Right atrium auricular region (tissue), 2 donors: ENCODE results near the gene SF3A1. TPM values are rescaled to one million over a fixed set of nuclear protein-coding genes. Genes with fewer than 3 reads are reported as not detected.
"Not testable (repeated sequence)": the region's sequence is repeated elsewhere in the genome, so short reads cannot be mapped to it uniquely, and the experiment has no call there.

Experiments
- DNase-seq: peaks from one replicate; pipeline ENCODE4 v3.0.0-alpha.2; 2019; ENCODE audit warnings: low spot score
- H3K27ac ChIP-seq, 2 donors: fragments of 200-600 bp; sonication (generic); 1 replicate in 1 of 2; 2 replicates in 1 of 2; pipeline ENCODE4 v1.5.1; 2016 to 2019
- H3K27me3 ChIP-seq, 2 donors: fragments of 200-600 bp; sonication (generic); one replicate each; pipeline versions ENCODE4 v1.5.1 to v1.6.0; 2017 to 2019
- H3K36me3 ChIP-seq: fragments of 200-600 bp; sonication (generic); one replicate; pipeline ENCODE4 v1.5.1; 2016
- H3K4me1 ChIP-seq, 2 donors: fragments of 200-600 bp; sonication (generic); one replicate each; pipeline versions ENCODE4 v1.5.1 to v1.6.0; 2017 to 2019
- H3K4me3 ChIP-seq, 2 donors: fragments of 200-600 bp; sonication (generic); 1 replicate in 1 of 2; 2 replicates in 1 of 2; pipeline ENCODE4 v1.5.1; 2017 to 2019; ENCODE audit warnings: mild to moderate bottlenecking in 1 of 2, moderate library complexity in 1 of 2
- H3K9me3 ChIP-seq, 2 donors: fragments of 200-600 bp; sonication (generic); one replicate each; pipeline ENCODE4 v1.5.1; 2019
- total RNA-seq, 2 donors: library from RNA; depleted of rRNA; stranded (reverse); fragments of >200 nt; gene quantifications; one replicate each; pipeline ENCODE4 v1.1.0, GENCODE V29; 2016
- TF ChIP-seq, protein P1 (sequence below), 2 donors: fragments of 200-600 bp; sonication (generic); IDR thresholded peaks; one replicate each; pipeline ENCODE4 v1.5.1; 2019; ENCODE audit warnings: antibody characterized with exemption in 2 of 2

Gene SF3A1
- total RNA-seq, 2 donors from 2014 or later = 52.3 to 81.1 TPM

DNA sequence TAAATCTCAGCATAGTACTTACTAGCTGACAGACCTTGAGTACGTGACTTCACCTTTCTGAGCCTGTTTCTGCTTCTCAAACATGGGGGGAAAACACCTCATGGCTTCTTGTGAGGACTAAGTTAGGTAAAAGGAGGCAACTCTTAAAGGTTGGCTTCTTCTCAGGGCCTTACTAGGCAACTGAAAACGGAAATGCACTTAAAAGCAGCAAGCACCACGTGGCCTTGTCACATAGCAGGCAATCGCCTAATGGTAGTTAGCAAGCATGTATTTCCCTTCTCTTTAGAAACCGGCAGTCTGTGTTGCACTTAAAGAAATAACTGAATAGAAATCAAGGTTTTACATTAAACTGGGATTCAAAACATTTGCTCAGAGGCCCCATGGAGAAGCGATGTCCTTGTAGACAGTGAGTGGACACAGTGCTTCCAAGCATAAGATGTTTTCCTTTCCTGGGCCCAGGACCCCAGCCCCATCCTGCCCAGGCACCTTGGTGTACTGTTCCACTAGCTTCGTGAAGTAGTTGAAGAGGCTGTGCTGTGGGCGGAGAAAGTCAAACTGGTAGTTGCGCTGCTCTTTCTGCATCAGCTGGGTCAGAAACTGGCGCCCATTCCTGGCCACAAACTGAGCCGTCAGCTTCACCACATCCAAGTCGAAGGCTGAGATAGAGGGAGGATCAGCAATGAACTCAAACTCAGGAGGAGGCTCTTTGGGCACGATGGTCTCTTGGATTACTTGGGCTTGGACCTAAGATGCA, 12.1 kb downstream of the SF3A1 start:
- Histone ChIP-seq H3K4me1 (peaks cover 0 to 25% of the 10 kb centered on the region in 2 donors), H3K36me3 (peaks cover 90% of the 10 kb centered on the region), H3K27me3 (no peaks in the 10 kb centered on the region), H3K4me3 (no peak overlapping the region), H3K9me3 (no peaks in the 10 kb centered on the region), H3K27ac (no peak overlapping the region)
- TF ChIP-seq, protein P1, sequence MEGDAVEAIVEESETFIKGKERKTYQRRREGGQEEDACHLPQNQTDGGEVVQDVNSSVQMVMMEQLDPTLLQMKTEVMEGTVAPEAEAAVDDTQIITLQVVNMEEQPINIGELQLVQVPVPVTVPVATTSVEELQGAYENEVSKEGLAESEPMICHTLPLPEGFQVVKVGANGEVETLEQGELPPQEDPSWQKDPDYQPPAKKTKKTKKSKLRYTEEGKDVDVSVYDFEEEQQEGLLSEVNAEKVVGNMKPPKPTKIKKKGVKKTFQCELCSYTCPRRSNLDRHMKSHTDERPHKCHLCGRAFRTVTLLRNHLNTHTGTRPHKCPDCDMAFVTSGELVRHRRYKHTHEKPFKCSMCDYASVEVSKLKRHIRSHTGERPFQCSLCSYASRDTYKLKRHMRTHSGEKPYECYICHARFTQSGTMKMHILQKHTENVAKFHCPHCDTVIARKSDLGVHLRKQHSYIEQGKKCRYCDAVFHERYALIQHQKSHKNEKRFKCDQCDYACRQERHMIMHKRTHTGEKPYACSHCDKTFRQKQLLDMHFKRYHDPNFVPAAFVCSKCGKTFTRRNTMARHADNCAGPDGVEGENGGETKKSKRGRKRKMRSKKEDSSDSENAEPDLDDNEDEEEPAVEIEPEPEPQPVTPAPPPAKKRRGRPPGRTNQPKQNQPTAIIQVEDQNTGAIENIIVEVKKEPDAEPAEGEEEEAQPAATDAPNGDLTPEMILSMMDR (IDR thresholded peaks at IDR 0.05) = no peak
- no peak for DNase-seq

DNA sequence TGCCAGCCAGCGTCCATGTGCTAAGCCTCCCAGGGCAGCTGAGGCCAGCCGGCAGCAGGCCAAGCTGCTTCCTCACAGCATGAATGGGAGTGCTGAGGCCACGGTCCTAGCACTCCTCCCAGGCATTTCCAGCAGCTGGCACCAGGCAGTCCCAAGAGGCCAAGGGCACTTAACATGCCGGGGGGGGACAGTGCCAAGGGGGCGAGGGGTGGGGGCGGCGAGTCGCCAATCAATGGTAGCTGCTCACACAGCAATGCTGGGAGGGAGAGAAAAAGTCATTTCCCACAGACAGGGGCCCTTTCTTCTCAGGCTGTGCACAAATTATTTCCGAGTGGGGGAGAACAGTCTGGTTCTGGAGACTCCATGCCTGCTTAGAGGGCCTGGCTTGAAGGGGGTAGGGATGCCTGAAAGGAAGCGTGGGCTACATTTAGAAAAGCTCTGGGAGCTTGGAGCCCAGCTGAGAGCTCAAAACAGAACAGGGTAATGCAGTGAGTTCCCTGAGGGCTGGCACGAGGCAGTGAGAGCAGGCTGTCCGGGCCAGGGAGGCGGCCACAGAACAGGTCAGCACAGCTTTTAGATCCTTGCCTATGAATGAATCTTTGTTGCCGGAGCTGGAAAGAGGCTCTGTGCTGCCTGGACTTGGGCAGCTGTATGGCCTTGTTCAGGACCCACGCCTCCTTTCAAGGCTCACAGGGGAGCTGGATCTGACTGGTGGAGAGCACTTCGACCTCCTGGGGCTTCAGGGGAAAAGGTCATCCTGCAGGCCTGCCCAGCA, 15.6 kb downstream of the SF3A1 start:
- Histone ChIP-seq H3K27me3 (no peaks in the 10 kb centered on the region), H3K27ac (peak overlapping the region; percentile 58 to 65), H3K4me1 (peaks cover 0 to 43% of the 10 kb centered on the region in 2 donors), H3K36me3 (peaks cover 100% of the 10 kb centered on the region), H3K9me3 (no peaks in the 10 kb centered on the region), H3K4me3 (no peak overlapping the region)
- TF ChIP-seq, protein P1 (IDR thresholded peaks at IDR 0.05) = no peak
- no peak for DNase-seq

DNA sequence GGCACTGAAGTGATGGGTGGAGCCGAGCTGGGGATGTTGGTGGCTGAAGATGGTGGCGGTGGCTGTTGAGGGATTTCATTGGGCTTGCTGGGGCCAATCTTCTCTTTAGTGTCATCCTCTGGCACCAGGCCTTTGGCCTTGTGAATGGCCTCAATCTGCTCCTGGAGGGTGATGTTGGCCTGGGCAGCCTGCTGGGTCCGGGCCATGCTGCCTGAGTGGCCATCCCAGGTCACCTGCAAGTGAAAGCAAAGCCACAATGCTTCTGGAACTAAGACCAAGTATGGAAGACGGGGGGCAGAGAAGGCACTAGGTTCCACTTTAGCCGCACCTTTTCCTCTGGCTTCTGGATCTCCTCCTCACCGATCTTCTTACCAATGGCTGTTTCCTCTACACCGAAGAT, 17.9 kb downstream of the SF3A1 start:
- H3K36me3 ChIP-seq = peaks cover 100% of the 10 kb centered on the region

DNA sequence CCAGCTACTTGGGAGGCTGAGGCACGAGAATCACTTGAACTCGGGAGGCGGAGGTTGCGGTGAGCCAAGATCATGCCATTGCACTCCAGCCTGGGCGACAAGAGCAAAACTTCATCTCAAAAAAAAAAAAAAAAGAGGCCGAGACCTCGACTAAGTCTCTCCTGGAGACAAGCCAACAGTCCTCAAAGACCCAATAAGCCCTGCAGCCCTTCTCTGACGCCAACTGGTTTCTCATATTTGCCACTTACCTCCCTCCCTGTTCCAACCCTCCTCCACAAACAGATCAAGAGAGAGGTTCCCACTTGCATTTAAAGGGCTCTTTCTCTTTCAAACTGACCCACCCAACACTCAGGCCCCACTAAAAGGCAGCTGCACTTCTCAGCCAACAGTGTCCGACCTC, 18.4 kb downstream of the SF3A1 start:
- not testable (repeated sequence) for H3K27me3 ChIP-seq, H3K9me3 ChIP-seq, DNase-seq, H3K4me3 ChIP-seq
- H3K27ac ChIP-seq = peak overlapping the region in 1 of 2 donors; percentile 40
- peaks cover 0 to 43% of the 10 kb centered on the region in 2 donors for H3K4me1 ChIP-seq
- H3K36me3 ChIP-seq = peaks cover 100% of the 10 kb centered on the region

More for the DNA sequence above, 17.9 kb downstream of the SF3A1 start:
- TF ChIP-seq, protein P1 (IDR thresholded peaks at IDR 0.05) = no peak
- DNase-seq = no peak
- H3K4me1 ChIP-seq = peaks cover 0 to 43% of the 10 kb centered on the region in 2 donors
- no peaks in the 10 kb centered on the region for H3K9me3 ChIP-seq
- no peaks in the 10 kb centered on the region for H3K27me3 ChIP-seq
- no peak overlapping the region for H3K4me3 ChIP-seq
- no peak overlapping the region for H3K27ac ChIP-seq

DNA sequence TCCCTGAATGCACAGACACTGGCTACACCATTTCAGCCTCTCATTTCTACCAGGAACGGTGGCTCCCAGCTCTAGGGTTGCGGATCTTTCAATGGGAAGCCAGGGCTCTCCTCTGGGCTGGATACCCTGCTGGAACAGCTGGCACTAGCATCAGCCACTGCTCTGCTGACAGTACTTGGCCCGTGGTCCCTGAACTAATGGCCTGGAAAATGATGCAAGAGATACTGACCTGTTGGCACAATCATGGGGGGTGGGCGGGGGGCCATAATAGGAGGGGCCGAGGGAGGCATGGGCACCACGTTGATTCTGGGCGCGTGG, 19.3 kb downstream of the SF3A1 start:
- Histone ChIP-seq H3K36me3 (peaks cover 100% of the 10 kb centered on the region), H3K27ac (peak overlapping the region; percentile 12 to 40)

More for the DNA sequence above, 19.3 kb downstream of the SF3A1 start:
- no peak for DNase-seq
- no peaks in the 10 kb centered on the region for H3K27me3 ChIP-seq
- TF ChIP-seq, protein P1 (IDR thresholded peaks at IDR 0.05) = no peak
- H3K4me1 ChIP-seq = peaks cover 0 to 40% of the 10 kb centered on the region in 2 donors
- no peaks in the 10 kb centered on the region for H3K9me3 ChIP-seq
- H3K4me3 ChIP-seq = no peak overlapping the region
